Activated T-helper 9 cell treated with anti-CD3 and anti-CD28 coated beads, Interleukin-2, amount 50 U/mL, for 16 hours (primary cell): ENCODE results near the gene PCYT2.
A peak's percentile ranks its signal among the peaks of the same experiment; 100 is the strongest.

ENCODE experiments used
- DNase-seq: peaks from one replicate; pipeline ENCODE4 v3.0.0-alpha.2; 2020; ENCODE audit warnings: low read depth

PCYT2 gene

DNA sequence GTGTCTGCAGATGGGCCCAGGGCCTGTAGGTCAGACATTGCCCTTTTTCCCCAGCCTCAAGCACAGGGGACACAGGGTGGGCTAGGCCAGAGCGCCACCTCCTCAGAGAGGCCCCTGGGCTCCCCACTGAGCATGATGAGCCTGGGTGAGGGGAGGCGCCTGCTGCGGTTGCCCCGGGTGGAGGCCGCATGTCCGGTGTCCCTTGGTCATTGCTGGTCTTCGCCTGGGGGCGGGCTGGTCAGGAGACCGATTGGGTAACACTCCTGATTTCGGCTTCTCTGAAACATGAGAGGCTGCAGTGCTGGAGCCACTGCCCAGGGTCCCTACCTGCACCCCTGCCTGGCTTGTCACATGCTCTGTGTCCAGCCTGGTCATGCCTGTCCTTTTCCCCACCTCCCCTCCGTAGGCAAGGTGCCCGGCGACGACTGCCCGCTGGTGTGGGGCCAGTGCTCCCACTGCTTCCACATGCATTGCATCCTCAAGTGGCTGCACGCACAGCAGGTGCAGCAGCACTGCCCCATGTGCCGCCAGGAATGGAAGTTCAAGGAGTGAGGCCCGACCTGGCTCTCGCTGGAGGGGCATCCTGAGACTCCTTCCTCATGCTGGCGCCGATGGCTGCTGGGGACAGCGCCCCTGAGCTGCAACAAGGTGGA is 11.6 kb downstream of the PCYT2 start:
- no peak for DNase-seq

DNA sequence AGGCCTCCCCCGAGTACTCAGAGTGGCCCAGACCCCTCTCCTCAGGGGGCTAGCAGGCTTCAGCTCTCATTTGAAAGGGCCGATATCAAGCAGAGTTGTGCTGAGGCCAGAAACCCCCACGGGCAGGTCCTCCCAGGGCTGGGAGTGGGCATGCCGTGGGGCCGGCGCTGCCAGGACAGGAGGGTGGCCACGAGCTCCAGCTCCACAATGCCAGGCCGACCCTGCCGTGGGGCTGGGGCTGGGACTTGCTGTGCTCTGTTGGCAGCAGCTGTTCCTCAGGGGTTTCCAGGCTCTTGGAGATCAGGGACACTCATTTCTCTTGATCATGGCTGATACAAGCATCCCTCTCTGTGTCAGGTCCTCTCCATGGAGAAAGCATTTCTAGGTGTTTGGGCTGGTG is 12.3 kb downstream of the PCYT2 start:
- no peak for DNase-seq

DNA sequence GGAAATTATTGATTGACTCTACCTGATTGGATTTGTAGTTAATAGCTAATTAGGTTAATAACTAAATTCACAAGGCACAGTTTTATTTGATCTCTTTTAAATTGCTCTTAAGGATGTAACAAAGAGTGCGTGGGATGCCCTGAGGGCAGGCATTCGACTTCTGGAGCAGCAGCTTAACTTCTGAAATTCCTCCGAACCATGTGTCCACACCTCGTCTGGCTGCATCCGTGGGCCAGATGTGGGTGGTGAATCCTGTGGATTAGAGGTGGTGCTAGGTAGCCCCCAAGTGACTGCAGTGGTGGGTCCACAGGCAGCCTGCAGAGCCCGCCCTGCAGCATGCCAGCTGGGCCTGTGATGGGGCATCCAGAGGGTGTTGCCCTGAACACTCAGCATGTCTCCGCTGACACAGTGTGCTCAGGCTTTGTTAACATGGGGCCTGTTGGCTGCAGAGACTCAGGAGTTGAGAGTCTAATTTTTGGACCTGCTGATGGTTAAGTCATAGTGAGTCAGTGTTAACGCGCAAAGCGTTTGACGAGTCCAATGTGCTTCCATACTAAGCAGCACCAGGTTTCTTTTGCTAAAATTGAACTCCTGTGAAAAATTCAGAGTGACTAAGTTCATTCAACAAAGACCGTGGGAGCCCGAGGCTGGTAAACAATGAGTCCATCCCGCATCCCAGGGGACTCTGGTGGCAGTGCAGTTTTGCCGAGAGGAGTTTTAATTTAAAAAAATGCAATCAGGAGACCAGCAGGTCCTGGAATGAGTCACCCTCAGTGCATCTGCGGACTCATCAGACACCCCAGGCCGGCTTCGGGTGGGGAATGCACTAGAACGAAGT is 13.0 kb downstream of the PCYT2 start:
- DNase-seq = no peak

- no peak for DNase-seq
Observed at GRCh38 chr17:81895400-81895799, 15.8 kb downstream of the PCYT2 start.

- DNase-seq = no peak
Observed at GRCh38 chr17:81891303-81891552, 20.0 kb downstream of the PCYT2 start.

- DNase-seq = no peak
Observed at GRCh38 chr17:81890447-81891302, 20.5 kb downstream of the PCYT2 start.

- DNase-seq = no peak
Observed at GRCh38 chr17:81889602-81890001, 21.6 kb downstream of the PCYT2 start.

DNA sequence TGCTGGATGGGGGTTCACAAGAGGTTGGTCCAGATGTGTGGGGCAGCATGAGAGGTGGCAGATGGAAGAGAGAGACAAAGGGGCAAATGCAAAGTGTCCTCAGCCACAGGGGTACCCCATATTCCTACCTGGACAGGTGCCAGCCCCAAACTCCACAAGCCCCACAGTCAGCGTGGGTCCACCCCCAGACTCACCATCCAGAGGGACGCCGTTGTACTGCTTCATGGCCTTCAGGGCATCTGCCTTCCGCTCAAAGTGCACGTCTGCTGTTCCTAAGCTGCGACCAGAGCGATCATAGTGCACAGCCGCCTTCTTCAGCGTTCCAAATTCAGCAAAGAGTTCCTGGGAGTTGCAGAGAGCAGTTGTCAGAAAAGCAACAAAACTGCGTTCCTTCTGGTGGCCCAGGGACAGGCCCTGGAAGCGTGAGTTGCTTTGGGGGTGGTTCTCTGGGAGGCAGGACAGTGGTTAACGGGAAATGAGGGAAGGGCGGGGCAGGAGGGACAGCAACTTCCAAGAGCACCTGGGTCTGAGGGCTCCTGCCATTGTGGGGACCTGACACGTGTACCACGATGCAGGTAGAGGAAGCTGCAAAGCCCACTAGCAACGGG is 22.1 kb downstream of the PCYT2 start:
- no peak for DNase-seq

DNA sequence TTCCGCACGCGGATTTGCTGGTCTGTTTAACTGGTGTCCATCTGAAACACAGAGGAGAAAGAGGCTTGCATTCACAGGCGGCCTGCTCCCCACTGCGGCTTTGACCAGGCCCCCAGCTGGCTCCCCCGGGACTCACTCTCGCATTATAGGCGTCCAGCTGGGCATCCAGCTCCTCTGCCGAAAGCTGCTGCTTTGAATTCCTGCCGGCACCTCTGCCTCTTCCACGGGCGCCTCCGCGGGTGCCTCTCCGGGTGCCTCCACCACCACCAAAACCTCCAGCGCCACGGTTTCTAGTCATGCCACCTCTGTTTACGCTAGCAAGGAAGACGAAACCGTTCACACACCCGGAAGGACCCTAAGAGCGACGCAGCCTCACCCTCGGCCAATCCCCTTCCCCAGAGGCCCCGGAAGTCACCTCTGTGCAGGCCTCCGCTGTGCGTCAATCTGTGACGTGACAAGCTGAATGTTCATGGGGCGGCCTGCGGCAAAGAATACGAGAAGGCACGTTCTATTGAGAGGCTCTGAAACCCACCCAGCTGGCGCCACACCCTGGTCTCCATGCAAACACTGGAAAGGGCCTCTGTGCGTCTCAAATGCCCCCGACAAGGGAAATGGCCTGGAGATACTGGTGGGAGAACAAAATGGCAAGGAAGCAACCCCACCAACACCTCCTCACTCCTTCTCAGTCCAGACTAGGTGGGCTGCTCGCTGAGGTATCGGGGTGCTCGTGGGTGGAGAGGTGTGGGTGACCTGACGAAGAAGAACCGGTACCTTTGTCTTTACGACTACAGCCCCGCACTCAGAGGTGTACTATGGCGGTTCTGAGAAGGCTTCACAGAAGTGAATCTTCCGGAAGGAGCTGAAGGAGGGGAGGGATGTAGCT is 22.9 kb downstream of the PCYT2 start:
- no peak for DNase-seq

- DNase-seq = no peak
Observed at GRCh38 chr17:81885869-81886548, 25.2 kb downstream of the PCYT2 start.

DNA sequence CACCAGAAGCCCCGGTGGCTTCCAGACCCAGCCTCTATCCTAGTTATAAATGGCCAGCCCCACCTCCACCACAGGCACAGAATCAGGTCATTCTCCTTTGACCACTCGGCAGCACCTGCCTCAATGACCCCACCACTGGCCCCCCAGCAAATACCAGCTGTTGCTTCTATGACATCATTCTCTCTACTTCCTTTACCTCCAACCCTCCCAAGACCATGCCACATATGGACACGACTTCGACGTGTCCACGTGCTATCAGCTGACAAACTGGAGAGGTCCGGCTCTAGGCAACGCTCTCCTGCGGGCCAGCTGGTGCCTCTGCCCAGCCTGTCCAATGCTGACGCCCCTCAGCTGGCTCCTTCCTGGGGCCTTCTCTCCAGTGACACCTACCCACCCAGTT is 25.7 kb downstream of the PCYT2 start:
- no peak for DNase-seq

DNA sequence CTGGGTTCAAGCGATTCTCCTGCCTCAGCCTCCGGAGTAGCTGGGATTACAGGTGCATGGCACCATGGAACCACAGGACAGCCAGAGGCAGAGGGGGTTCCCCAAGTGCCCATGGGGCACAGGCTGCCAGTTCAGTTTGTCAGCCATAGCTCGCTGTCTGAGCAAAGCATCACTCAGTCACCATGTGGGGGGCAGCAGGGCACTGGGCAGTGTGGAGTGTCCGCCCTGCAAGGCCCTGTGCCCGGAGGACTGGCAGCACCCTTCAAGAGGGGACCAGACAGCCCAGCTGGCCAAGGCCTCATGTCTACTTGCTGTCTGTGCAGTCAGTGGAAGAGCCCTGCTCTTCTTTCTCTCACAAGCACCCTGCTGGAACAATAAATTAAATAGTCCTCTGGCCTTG is 26.2 kb downstream of the PCYT2 start:
- DNase-seq = no peak

- no peak for DNase-seq
Observed at GRCh38 chr17:81884520-81884919, 26.7 kb downstream of the PCYT2 start.

GRCh38 chr17:81879121-81879520 is 32.1 kb downstream of the PCYT2 start:
- DNase-seq = no peak

- no peak for DNase-seq
Observed at GRCh38 chr17:81878294-81878693, 32.9 kb downstream of the PCYT2 start.

DNA sequence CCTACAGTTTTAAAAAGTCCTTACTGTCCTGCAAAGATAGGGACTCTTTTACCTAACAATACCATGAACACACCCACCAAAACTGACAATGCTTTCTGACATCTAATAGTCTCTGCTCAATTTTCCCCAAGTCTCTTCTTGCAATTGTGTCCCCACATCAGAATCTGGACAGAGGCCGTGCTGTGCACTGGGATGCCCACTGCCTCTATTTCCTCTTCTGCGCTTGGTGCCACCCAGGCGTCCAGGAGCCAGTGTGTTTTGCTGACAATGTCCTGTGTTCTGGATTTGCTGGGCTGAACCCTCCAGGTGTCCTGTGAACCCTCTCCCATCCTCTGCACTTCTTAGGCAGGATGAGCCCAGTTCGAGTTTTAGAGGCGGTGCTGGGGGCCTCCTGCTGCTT is 33.6 kb downstream of the PCYT2 start:
- no peak for DNase-seq

DNA sequence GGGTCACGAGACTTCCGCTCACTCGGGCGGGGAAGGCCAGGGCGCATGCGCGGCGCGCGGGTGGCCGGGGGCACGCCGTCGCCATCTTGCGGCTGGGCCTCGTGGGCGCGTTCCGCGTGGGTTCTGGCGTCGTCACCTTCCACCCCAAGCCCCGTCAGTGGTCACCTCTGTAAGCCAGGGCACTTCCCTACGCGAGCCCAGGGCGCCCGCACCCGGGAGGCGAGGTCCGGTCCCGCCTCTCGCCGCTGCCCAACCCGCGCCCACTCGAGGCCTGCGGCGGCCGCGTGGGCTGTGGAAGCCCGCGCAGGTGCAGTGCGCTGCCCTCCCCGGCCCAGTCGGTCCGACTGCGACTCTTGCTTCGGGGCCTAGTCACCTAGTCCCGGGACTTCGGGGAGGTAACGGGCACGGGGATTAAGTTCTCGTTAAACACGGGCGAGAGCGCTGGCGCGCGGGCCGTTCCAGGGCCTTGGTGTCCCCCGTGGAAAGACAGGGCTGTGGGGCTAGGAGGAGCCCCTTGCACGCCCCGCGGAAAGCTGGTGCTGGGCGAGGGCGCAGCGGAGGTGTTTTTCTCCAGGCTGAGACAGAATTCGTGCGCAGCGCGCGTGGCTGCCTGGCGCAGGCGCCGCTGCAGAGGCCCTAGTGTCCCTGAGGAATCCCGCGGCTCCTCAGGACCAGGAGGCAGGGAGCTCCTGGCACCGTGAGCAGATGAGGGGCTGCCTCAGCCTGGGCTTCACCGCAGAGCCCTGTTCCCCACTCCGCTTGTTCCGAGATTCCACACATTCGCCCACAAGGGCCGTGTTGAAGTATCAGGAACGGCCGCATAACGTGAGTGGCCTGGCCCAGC is 39.6 kb downstream of the PCYT2 start:
- DNase-seq = peak; percentile 94

GRCh38 chr17:81870981-81871386 is 40.2 kb downstream of the PCYT2 start, which contains the start of gene ARHGDIA:
Gene ARHGDIA, minus strand, starts transcription at chr17:81871337. Its CDS starts 1,407 bp downstream, at chr17:81869930.
- DNase-seq = no peak

DNA sequence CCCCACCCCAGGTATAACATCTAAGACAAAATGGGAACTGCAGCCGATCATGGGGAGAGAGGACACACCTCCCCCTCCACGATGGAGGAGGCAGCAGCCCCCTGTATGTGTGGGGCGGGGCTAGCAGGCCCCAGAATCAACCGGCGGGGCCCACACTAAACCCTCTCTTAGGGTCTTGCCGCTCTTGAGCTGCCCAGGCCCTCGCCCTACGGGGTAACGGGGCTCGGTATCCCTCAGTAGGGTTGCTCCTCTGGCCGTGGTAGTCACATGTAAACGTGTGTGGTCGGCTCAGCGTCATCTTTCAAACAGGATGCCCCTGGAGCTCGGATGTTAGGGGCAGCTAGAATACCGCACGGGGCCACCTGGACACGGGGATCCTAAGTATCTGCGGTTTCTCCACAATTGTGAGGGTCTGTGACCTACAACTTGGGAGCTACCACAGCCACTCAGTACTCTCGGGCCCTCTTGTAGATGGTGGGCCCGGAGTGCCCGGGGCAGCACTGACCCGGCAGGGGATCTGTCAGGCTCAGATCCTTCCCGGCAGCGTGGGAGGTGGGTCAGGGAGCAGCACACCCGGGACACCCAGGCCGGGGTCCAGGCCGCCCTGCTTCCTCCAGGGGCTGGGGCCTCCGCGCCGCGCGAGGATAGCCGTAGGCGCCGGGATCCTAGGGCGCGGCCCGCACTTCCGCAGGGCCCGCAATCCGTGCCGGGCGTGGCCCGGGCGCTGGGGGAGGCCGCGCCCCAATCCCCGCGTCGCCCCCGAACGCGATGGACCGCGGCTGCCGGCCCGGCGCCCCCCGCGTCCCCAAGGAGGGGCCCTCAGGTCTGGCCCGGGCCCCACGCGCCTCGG is 40.8 kb downstream of the PCYT2 start:
- no peak for DNase-seq
